K562 (cell line): Measurements from ENCODE around the gene STT3A. TPM values are rescaled to one million over a fixed set of nuclear protein-coding genes. Genes with fewer than 3 reads are reported as not detected.
A peak's percentile ranks its signal among the peaks of the same experiment; 100 is the strongest.

ENCODE experiments used
- ARNT ChIP-seq, 2 experiments: fragments of 450-650 bp; IDR thresholded peaks; 2 replicates each; pipeline ENCODE4 v1.6.1; 2016; ENCODE audit warnings: mild to moderate bottlenecking in 1 of 2
- CCNT2 ChIP-seq: IDR thresholded peaks from 2 replicates; pipeline ENCODE4 v1.6.1; 2011; ENCODE audit warnings: borderline replicate concordance, low read depth, mild to moderate bottlenecking, moderate library complexity, mixed read lengths, low read length; ENCODE audit not compliant: insufficient read length; ENCODE audit errors: extremely low read depth
- CREM ChIP-seq: IDR thresholded peaks from 2 replicates; pipeline ENCODE4 v1.6.1; 2014; ENCODE audit warnings: antibody characterized with exemption, low read depth
- CTCF ChIP-seq, 3 experiments: IDR thresholded peaks in 2 of 3; conservative IDR thresholded peaks in 1 of 3; 2 replicates each; pipeline ENCODE4 v1.5.1; 2011 to 2012; ENCODE audit warnings: low read length in 3 of 3, mild to moderate bottlenecking in 3 of 3, control low read depth in 2 of 3, improper control_type of control experiment in 1 of 3, inconsistent platforms in 1 of 3, low read depth in 1 of 3, mixed read lengths in 1 of 3, moderate library complexity in 1 of 3; ENCODE audit not compliant: insufficient read depth in 2 of 3
- ELF1 ChIP-seq: fragments of 200-800 bp; sonication (Bioruptor generic); IDR thresholded peaks from 2 replicates; pipeline ENCODE4 v1.6.1; 2016; ENCODE audit warnings: missing genetic modification characterization, missing compliant biosample characterization
- EP400 ChIP-seq: fragments of 450-650 bp; IDR thresholded peaks from 2 replicates; pipeline ENCODE4 v1.6.1; 2017; ENCODE audit warnings: antibody characterized with exemption, mild to moderate bottlenecking, moderate library complexity
- ERF ChIP-seq: fragments of 450-650 bp; formaldehyde crosslinking; IDR thresholded peaks from 2 replicates; pipeline ENCODE4 v1.4.0; 2020; ENCODE audit warnings: mild to moderate bottlenecking, mixed read lengths
- ETS1 ChIP-seq: conservative IDR thresholded peaks from 2 replicates; pipeline ENCODE4 v1.6.1; 2011; ENCODE audit warnings: low read depth, mild to moderate bottlenecking, low read length; ENCODE audit not compliant: control insufficient read depth
- FOXJ3 ChIP-seq: sonication (generic); formaldehyde crosslinking; IDR thresholded peaks from 2 replicates; pipeline ENCODE4 v1.4.0; 2020; ENCODE audit warnings: mild to moderate bottlenecking, missing genetic modification reagents
- HDAC8 ChIP-seq: fragments of 450-650 bp; IDR thresholded peaks from 2 replicates; pipeline ENCODE4 v1.6.1; 2016; ENCODE audit warnings: mild to moderate bottlenecking, missing genetic modification characterization, moderate library complexity, missing compliant biosample characterization
- PHB ChIP-seq: fragments of 250-450 bp; sonication (Bioruptor Pico); IDR thresholded peaks from 2 replicates; pipeline ENCODE4 v1.5.0; 2021
- PHF20 ChIP-seq: fragments of 450-650 bp; IDR thresholded peaks from 2 replicates; pipeline ENCODE4 v1.6.1; 2018; ENCODE audit not compliant: partially characterized antibody
- RBBP5 ChIP-seq: fragments of 200-600 bp; sonication (generic); IDR thresholded peaks from 2 replicates; pipeline ENCODE4 v1.6.1; 2012; ENCODE audit warnings: borderline replicate concordance, mild to moderate bottlenecking, low read length, control low read depth, inconsistent platforms; ENCODE audit not compliant: insufficient read depth, poor library complexity, severe bottlenecking
- RFX1 ChIP-seq: fragments of 450-650 bp; IDR thresholded peaks from 2 replicates; pipeline ENCODE4 v1.6.1; 2016; ENCODE audit warnings: mild to moderate bottlenecking, moderate library complexity
- RNF2 ChIP-seq: sonication (generic); IDR thresholded peaks from 2 replicates; pipeline ENCODE4 v1.6.1; 2016
- SRSF1 ChIP-seq: fragments of 200-400 bp; formaldehyde crosslinking; IDR thresholded peaks from 2 replicates; pipeline ENCODE4 v1.6.1; 2017; ENCODE audit warnings: mild to moderate bottlenecking, low read depth, low read length, moderate library complexity
- TFAP4 ChIP-seq: sonication (generic); formaldehyde crosslinking; IDR thresholded peaks from 2 replicates; pipeline ENCODE4 v1.8.0; 2022; ENCODE audit warnings: missing genetic modification reagents, mild to moderate bottlenecking, moderate library complexity, borderline replicate concordance
- TRIM24 ChIP-seq, 2 experiments: fragments of 450-650 bp; IDR thresholded peaks; 2 replicates each; pipeline ENCODE4 v1.6.1; 2016
- YY1 ChIP-seq, 3 experiments: IDR thresholded peaks; 2 replicates each; pipeline ENCODE4 v1.6.1; 2011; ENCODE audit warnings: low read length in 2 of 3, mild to moderate bottlenecking in 2 of 3, moderate library complexity in 2 of 3, borderline replicate concordance in 1 of 3, control low read depth in 1 of 3, low read depth in 1 of 3; ENCODE audit not compliant: insufficient read depth in 3 of 3, insufficient replicate concordance in 2 of 3, control insufficient read depth in 1 of 3, insufficient read length in 1 of 3; ENCODE audit errors: extremely low read depth in 1 of 3
- ZNF212 ChIP-seq: fragments of 450-650 bp; formaldehyde crosslinking; IDR thresholded peaks from 2 replicates; pipeline ENCODE4 v1.4.0; 2020; ENCODE audit warnings: mild to moderate bottlenecking
- polyA plus RNA-seq, 8 experiments: library from polyadenylated mRNA; depleted of rRNA in 4 of 8; stranded (reverse) in 5 of 8; unstranded in 3 of 8; fragments of >200 nt; fragmentation: Nextera tagmentation in 2 of 8; fragmentation: Illumina TruSeq in 1 of 8; extraction: Ambion mirVana in 2 of 8; extraction: Trizol in 1 of 8; gene quantifications; 2 replicates each; pipeline versions ENCODE4 v1.2.1 to v1.2.3, GENCODE V29; 2011 to 2014; ENCODE audit warnings: inconsistent platforms in 1 of 8, missing spikeins in 1 of 8
- total RNA-seq, 7 experiments: library from RNA; depleted of rRNA in 6 of 7; stranded (reverse); fragments of >200 nt in 6 of 7; fragmentation: Illumina TruSeq in 2 of 7; extraction: Trizol in 2 of 7; gene quantifications; 2 replicates each; pipeline versions ENCODE4 v1.2.1 to v1.2.3, GENCODE V29; 2011 to 2021; ENCODE audit warnings: low replicate concordance in 1 of 7
- TF ChIP-seq, protein P1 (sequence below), 3 experiments: fragments of 200-800 bp in 1 of 3; sonication (Bioruptor generic) in 1 of 3; sonication (generic) in 1 of 3; formaldehyde crosslinking in 1 of 3; IDR thresholded peaks; 2 replicates each; pipeline versions ENCODE4 v1.6.1 to v1.8.0; 2016 to 2022; ENCODE audit warnings: mild to moderate bottlenecking in 2 of 3, missing compliant biosample characterization in 2 of 3, missing genetic modification characterization in 2 of 3, missing genetic modification reagents in 1 of 3

The STT3A gene
- total and polyA plus RNA-seq, 9 of the 15 experiments (the other 6 are each of a cell fraction or from before 2014, with no cell fraction given) = 70.7 to 330 (median 192) TPM

DNA sequence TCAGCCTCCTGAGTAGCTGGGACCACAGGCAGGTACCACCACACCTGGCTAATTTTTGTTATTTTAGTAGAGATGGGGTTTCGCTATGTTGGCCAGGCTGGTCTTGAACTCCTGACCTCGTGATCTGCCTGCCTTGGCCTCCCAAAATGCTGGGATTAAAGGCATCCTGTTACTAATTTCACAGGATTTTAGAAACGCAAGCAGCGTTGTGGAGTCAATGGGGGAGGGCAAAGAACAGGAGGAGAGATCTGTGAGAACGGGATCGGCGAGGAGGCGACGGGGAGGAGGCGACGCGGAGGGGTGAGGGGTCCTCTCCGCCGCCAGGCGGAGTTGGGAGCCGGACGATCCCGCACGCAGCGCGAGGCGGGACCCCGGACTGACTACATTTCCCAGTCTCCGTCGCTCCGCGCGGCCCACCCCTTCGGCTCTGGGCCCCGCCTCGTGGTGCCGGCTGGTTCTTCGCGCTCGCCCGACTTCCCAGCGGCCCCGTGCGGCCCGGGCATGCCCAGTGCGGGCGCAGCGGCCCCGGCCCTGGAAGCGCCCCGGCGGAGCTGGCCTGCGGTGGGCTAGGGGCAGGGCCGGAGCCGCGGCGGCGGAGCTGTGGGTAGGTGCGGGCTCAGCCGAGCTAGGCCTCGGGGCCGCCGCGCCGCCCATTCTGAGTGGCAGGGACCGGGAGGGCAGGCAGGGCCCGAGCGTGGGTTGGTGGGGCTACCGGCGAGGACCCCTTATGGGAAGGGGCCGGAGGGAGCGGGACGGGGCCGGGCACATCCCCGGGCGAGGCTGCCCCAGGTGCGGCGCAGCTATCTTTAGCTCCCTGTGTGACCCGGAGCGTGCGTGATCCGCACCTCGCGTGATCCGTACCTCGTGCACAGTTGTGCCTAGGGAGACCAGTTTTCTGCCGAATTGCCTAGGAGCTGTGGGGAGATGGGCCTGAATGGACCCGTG lies 23.4 kb upstream of the STT3A start, which contains the start of gene EI24 (continued):
- peak in 2 of 3 experiments; percentile 30 to 65 for TF ChIP-seq YY1 (IDR thresholded peaks at IDR 0.05; ENCODE audit: borderline replicate concordance in 1 of 3, control insufficient read depth in 1 of 3, extremely low read depth in 1 of 3, insufficient read depth in 3 of 3, insufficient read length in 1 of 3, insufficient replicate concordance in 2 of 3, low read depth in 1 of 3, low read length in 2 of 3)
- TF ChIP-seq ELF1 (tag) = 0 out of 2 replicates have a peak, but pooled peaks have one; percentile 30
- peak; percentile 61 for TF ChIP-seq TFAP4 (CRISPR knock-in tag)
- no peak for TF ChIP-seq ZNF212 (CRISPR knock-in tag)
- TF ChIP-seq, protein P1, sequence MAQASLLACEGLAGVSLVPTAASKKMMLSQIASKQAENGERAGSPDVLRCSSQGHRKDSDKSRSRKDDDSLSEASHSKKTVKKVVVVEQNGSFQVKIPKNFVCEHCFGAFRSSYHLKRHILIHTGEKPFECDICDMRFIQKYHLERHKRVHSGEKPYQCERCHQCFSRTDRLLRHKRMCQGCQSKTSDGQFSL (CRISPR knock-in tag; IDR thresholded peaks at IDR 0.05) = 0 out of 2 replicates have a peak, but pooled peaks have one; percentile 17
- TF ChIP-seq, protein P1 (tag; IDR thresholded peaks at IDR 0.05) = no peak
- 0 out of 2 replicates have a peak, but pooled peaks have one; percentile 50 for TF ChIP-seq HDAC8 (tag)
- no peak for TF ChIP-seq FOXJ3 (CRISPR knock-in tag)
- peak; percentile 81 for TF ChIP-seq CREM
- no peak for TF ChIP-seq RFX1
- peak; percentile 82 to 84 (median 82) for TF ChIP-seq CTCF (IDR thresholded peaks at IDR 0.05 in 2 of 3, conservative IDR thresholded peaks at IDR 0.05 in 1 of 3; ENCODE audit: insufficient read depth in 2 of 3, low read depth in 1 of 3, low read length in 3 of 3)
- TF ChIP-seq PHB (CRISPR knock-in tag) = 0 out of 2 replicates have a peak, but pooled peaks have one; percentile 26
- TF ChIP-seq TRIM24 (IDR thresholded peaks at IDR 0.05) = 0 out of 4 replicates have a peak, but pooled peaks have one; percentile 14 to 43
- peak; percentile 89 for TF ChIP-seq CCNT2
- peak; percentile 60 for TF ChIP-seq EP400
- peak; percentile 51 for TF ChIP-seq PHF20
- TF ChIP-seq RBBP5 = peak; percentile 69
- TF ChIP-seq SRSF1 = no peak
- TF ChIP-seq ARNT (IDR thresholded peaks at IDR 0.05) = peak in 1 of 2 experiments; percentile 67; a peak in 1 of 4 replicates
- TF ChIP-seq ERF (CRISPR knock-in tag) = peak; percentile 91; the same call in 1 of the 2 replicates
- TF ChIP-seq ETS1 = peak; percentile 87
- peak; percentile 56; the same call in 1 of the 2 replicates for TF ChIP-seq RNF2
